Neural cell (in vitro differentiated cells): ENCODE measurements around the gene MAD1L1.

Experiments
- EP300 ChIP-seq: fragments of 450-650 bp; conservative IDR thresholded peaks from 2 replicates; pipeline ENCODE4 v1.6.1; 2014; ENCODE audit warnings: antibody characterized with exemption, mild to moderate bottlenecking, moderate library complexity; ENCODE audit not compliant: poor library complexity, severe bottlenecking
- EZH2 ChIP-seq: fragments of 200-600, 300-800 bp; shearing (Covaris generic), sonication (generic); IDR thresholded peaks from 2 replicates; pipeline ENCODE4 v1.6.1; 2014; ENCODE audit warnings: antibody characterized with exemption, low read length, borderline replicate concordance, mild to moderate bottlenecking; ENCODE audit not compliant: insufficient read depth, poor library complexity, severe bottlenecking
- POLR2AphosphoS5 ChIP-seq: IDR thresholded peaks from 2 replicates; pipeline ENCODE4 v1.6.1; 2012
- RAD21 ChIP-seq: fragments of 450-650 bp; conservative IDR thresholded peaks from 2 replicates; pipeline ENCODE4 v1.6.1; 2014; ENCODE audit warnings: antibody characterized with exemption, mild to moderate bottlenecking, moderate library complexity
- SMC3 ChIP-seq: fragments of 450-650 bp; conservative IDR thresholded peaks from 2 replicates; pipeline ENCODE4 v1.6.1; 2014; ENCODE audit warnings: antibody characterized with exemption, mild to moderate bottlenecking, moderate library complexity; ENCODE audit not compliant: poor library complexity
- TF ChIP-seq, protein P1 (sequence below): fragments of 450-650 bp; IDR thresholded peaks from 2 replicates; pipeline ENCODE4 v1.5.1; 2014; ENCODE audit warnings: antibody characterized with exemption, mild to moderate bottlenecking, moderate library complexity; ENCODE audit not compliant: poor library complexity, severe bottlenecking
- TF ChIP-seq, protein P2 (sequence below): IDR thresholded peaks from 2 replicates; pipeline ENCODE4 v1.6.1; 2012; ENCODE audit warnings: borderline replicate concordance

DNA sequence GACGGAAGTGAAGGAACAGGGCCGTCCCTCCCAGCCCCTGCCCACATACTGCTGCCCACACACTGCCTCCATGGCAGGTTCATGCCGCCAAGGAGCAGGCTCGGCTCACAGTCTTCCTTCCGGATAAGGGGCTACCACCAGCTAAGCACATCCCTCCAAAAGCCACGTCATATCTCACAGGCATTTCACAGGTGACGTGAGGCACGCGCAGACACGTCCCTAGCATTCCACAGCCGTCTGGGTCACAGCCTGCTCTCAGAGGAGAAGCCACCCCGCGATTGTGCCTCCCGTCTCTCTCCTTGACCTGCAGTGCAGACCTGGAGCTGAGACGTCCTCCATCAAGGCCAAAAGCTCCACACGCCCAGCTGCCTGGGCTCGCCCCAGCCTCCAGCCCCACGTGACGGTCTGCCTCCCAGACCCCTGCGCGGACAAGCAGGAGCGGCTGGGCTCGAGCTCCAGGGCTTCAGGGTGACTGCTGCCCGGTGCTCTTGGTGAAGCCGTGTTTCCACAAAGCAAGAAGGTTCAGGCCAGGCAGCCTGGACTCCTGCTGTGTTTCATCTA, 114.0 kb downstream of the MAD1L1 start:
- TF ChIP-seq, protein P1, sequence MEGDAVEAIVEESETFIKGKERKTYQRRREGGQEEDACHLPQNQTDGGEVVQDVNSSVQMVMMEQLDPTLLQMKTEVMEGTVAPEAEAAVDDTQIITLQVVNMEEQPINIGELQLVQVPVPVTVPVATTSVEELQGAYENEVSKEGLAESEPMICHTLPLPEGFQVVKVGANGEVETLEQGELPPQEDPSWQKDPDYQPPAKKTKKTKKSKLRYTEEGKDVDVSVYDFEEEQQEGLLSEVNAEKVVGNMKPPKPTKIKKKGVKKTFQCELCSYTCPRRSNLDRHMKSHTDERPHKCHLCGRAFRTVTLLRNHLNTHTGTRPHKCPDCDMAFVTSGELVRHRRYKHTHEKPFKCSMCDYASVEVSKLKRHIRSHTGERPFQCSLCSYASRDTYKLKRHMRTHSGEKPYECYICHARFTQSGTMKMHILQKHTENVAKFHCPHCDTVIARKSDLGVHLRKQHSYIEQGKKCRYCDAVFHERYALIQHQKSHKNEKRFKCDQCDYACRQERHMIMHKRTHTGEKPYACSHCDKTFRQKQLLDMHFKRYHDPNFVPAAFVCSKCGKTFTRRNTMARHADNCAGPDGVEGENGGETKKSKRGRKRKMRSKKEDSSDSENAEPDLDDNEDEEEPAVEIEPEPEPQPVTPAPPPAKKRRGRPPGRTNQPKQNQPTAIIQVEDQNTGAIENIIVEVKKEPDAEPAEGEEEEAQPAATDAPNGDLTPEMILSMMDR: no peak
- TF ChIP-seq SMC3 (no peak), EP300 (no peak), POLR2AphosphoS5 (no peak), EZH2 (no peak), RAD21 (no peak)
- TF ChIP-seq, protein P2, sequence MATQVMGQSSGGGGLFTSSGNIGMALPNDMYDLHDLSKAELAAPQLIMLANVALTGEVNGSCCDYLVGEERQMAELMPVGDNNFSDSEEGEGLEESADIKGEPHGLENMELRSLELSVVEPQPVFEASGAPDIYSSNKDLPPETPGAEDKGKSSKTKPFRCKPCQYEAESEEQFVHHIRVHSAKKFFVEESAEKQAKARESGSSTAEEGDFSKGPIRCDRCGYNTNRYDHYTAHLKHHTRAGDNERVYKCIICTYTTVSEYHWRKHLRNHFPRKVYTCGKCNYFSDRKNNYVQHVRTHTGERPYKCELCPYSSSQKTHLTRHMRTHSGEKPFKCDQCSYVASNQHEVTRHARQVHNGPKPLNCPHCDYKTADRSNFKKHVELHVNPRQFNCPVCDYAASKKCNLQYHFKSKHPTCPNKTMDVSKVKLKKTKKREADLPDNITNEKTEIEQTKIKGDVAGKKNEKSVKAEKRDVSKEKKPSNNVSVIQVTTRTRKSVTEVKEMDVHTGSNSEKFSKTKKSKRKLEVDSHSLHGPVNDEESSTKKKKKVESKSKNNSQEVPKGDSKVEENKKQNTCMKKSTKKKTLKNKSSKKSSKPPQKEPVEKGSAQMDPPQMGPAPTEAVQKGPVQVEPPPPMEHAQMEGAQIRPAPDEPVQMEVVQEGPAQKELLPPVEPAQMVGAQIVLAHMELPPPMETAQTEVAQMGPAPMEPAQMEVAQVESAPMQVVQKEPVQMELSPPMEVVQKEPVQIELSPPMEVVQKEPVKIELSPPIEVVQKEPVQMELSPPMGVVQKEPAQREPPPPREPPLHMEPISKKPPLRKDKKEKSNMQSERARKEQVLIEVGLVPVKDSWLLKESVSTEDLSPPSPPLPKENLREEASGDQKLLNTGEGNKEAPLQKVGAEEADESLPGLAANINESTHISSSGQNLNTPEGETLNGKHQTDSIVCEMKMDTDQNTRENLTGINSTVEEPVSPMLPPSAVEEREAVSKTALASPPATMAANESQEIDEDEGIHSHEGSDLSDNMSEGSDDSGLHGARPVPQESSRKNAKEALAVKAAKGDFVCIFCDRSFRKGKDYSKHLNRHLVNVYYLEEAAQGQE: no peak
